GM13977 (cell line): Measurements from ENCODE around the gene CCDC179.

ENCODE experiments used
- DNase-seq: peaks from one replicate; pipeline ENCODE4 v3.0.0; 2012; ENCODE audit warnings: low spot score
- in situ Hi-C: fragments of 300-500 bp; cut with MboI; formaldehyde crosslinking; loops from one replicate; pipeline ENCODE4 v1.12.0; 2022; ENCODE audit warnings: low sequenced_read_pairs, low pct_unique_long_range_greater_than_20kb, mixed read lengths, inconsistent platforms; ENCODE audit not compliant: unreplicated experiment
- TF ChIP-seq, protein P1 (sequence below): IDR thresholded peaks from 2 replicates; pipeline ENCODE4 v1.5.1; 2012; ENCODE audit warnings: mild to moderate bottlenecking, control low read depth; ENCODE audit not compliant: insufficient read depth; ENCODE audit errors: extremely low read depth, missing control alignments

Gene CCDC179

DNA sequence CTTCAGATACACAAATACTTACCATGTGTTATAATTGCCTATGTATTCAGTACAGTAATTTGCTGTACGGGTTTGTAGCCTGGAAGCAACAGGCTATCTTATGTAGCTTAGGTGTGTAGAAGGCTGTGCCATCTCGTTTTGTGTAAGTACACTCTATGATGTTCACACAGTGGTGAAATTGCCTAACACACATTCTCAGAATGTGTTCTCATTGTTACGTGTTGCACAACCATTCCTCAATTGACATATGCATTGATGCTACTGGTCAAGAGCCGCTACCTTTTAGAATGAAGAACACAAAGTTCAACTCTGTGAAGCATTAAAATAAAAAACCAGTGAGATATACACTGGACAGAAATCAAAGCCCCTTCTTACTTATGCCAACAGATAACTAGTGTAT is 57.4 kb downstream of the CCDC179 start:
- no peak for DNase-seq
- TF ChIP-seq, protein P1, sequence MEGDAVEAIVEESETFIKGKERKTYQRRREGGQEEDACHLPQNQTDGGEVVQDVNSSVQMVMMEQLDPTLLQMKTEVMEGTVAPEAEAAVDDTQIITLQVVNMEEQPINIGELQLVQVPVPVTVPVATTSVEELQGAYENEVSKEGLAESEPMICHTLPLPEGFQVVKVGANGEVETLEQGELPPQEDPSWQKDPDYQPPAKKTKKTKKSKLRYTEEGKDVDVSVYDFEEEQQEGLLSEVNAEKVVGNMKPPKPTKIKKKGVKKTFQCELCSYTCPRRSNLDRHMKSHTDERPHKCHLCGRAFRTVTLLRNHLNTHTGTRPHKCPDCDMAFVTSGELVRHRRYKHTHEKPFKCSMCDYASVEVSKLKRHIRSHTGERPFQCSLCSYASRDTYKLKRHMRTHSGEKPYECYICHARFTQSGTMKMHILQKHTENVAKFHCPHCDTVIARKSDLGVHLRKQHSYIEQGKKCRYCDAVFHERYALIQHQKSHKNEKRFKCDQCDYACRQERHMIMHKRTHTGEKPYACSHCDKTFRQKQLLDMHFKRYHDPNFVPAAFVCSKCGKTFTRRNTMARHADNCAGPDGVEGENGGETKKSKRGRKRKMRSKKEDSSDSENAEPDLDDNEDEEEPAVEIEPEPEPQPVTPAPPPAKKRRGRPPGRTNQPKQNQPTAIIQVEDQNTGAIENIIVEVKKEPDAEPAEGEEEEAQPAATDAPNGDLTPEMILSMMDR, result no peak
- in situ Hi-C loops, result no loop called here

DNA sequence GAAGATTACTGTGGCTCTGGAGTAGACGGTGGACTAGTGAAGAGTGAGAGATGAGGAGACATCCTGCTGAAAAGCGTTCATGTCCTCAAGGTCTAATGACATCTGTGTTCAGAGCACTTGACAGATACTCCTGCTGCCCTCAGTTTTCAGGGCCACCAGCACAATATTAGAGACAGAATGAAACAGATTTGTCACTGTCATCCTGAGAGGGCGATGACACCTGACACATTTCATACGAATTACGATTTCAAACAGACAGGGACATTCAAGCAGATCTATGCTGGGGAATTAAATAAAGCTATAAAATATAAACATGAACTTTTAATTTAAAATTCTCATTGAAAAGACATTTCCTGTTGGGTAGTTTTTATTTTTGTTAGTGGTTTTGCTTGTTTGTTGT is 59.8 kb downstream of the CCDC179 start:
- TF ChIP-seq, protein P1, result no peak
- DNase-seq, result no peak
- in situ Hi-C loops, result no loop called here

DNA sequence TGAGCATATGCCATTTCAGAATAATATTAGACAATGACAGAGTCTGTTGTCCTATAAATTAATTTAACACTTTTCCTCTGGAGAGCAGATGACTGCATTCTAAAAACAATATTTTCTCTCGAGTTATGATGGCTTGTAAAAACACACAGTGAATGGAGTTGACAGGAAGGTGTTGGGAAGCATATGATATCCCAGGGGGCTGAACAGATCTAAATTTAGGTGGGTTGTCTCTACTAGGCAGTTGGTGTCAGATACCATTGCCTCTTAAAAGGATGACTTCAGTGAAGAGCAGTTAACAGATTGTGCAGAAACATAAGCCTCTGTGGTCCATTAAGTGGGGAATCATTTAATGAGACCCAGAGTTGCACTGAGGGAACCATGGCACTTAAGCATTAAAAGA is 61.4 kb downstream of the CCDC179 start:
- DNase-seq, result no peak
- TF ChIP-seq, protein P1, result no peak
- in situ Hi-C loops, result loop anchor here (25.0 kb wide), 1 partner anchor 462 kb away; the partner anchor contains the start of gene SLC17A6

DNA sequence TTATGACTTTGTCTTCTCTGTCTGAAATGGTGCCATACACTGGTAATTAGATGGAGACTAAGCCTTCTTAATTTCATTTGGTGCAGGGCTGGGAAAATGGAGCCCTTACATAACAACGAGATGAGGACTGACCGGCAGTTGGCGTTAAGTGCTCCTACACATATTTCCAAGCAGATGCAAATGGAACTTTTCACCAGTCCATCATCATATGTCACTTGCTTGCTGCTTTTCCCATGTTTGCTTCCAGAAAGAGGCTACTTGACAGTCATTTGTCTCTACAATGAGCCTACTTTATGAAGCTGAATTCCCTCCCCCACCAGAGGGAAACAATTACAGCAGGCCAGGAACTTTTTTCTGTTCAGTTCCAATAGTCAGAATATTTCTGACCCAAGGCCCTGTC is 63.2 kb downstream of the CCDC179 start:
- TF ChIP-seq, protein P1, result no peak
- DNase-seq, result no peak
- in situ Hi-C loops, result loop anchor here (25.0 kb wide), 1 partner anchor 460 kb away; the partner anchor contains the start of gene SLC17A6
